ENCODE data around the gene ZNF319. TPM values are rescaled to one million over a fixed set of nuclear protein-coding genes. Genes with fewer than 3 reads are reported as not detected.

ZNF319 gene
- polyA plus RNA-seq, 6 donors from 2014 or later, result 3.1 to 10.7 (median 6.0) TPM

DNA sequence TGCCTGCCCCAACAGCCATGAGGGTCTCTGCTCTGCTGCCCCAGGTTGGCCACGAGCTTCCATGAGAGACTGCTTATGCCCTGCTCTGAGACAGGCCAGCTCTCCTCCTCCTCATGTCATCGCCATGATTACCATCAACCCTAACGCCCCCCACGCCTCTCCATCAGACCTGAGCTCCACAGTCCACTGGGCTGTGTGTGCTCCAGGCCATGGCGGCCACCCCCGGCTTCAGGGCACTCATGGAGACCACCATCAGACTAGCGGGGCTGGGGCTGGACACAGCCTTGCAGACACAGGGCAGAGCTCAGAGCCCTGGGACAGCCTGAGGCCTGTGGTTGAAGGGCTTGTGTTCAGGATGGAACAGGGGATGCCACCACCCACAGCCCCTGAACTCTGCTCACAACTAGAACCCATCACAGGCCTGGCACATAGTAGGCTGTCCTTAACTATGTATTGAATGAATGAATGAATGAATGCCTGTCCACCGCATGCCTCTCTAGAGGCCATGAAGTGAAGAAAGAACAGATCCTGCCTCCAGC lies 44.1 kb downstream of the ZNF319 start:
- H3K4me1 Mint-ChIP-seq, result peaks cover 0 to 4% (median 0%) of the 10 kb centered on the region in 3 donors
- H3K27me3 Mint-ChIP-seq, result peaks cover 4 to 47% (median 30%) of the 10 kb centered on the region in 3 donors
- H3K36me3 Mint-ChIP-seq, result no peaks in the 10 kb centered on the region
- H3K9me3 Mint-ChIP-seq, result no peaks in the 10 kb centered on the region
- H3K4me3 Mint-ChIP-seq, result peak overlapping the region in 1 of 8 donors; percentile 12
- H3K27ac Mint-ChIP-seq, result peak overlapping the region in 2 of 6 donors; percentile 21 to 57
- DNase-seq (no peak), ATAC-seq (ENCODE audit: low read depth in 2 of 2) (no peak)

DNA sequence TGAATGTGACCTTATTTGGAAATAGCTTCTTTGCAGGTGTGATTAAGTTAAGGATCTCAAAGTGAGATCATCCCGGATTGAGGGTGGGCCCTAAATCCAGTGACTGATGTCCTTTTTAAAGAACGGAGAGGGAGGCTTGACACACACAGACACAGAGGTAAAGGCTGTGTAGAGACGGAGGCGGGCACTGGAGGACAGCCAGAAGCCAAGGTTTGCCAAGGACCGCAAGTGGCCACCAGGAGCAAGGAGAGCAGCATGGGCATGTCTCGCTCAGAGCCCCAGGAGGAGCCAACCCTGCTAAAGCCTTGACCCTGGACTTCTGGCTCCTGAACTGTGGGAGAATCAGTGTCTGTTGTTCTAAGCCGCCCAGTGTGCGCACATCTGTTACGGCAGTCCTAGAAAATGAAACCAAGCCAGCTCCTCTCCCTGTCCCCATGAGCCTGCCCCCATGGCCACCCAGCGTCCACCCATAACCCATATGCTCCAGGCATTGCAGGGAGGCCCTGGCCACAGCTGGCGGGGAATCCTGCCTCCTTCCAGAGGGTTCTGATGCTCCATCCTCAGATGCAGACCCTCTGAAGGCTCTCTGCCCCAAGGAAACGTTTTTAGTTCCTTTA lies 44.8 kb downstream of the ZNF319 start:
- peaks cover 6 to 44% (median 28%) of the 10 kb centered on the region in 3 donors for H3K27me3 Mint-ChIP-seq
- peaks cover 0 to 4% (median 0%) of the 10 kb centered on the region in 3 donors for H3K4me1 Mint-ChIP-seq
- DNase-seq, result no peak
- H3K9me3 Mint-ChIP-seq, result no peaks in the 10 kb centered on the region
- H3K4me3 Mint-ChIP-seq, result no peak overlapping the region
- no peak for ATAC-seq (ENCODE audit: low read depth in 2 of 2)
- H3K27ac Mint-ChIP-seq, result no peak overlapping the region
- H3K36me3 Mint-ChIP-seq, result no peaks in the 10 kb centered on the region

DNA sequence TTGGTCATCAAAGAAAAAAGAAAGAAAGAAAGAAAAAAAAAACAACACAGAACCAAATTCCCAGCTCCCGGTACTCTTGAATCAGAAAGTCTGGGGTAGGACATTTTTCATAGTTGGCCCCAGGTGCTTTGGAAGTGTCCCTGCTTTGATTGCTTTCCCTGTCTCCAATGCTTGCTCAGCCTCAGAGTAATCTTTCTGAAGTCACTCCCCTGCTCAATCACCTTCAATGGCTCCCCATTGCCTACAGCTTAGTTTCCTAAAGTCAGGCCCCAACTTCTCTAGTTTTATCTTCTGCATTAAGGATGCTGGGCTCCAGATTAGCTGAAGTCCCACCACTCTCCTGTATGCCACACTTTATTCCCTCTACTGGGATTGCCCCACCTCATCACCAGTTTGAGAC lies 46.6 kb downstream of the ZNF319 start:
- H3K27ac Mint-ChIP-seq, result no peak overlapping the region
- peaks cover 12 to 42% (median 27%) of the 10 kb centered on the region in 3 donors for H3K27me3 Mint-ChIP-seq
- H3K4me3 Mint-ChIP-seq, result no peak overlapping the region
- H3K4me1 Mint-ChIP-seq, result peaks cover 0 to 4% (median 0%) of the 10 kb centered on the region in 3 donors
- no peak for ATAC-seq (ENCODE audit: low read depth in 2 of 2)
- no peak for DNase-seq
- H3K9me3 Mint-ChIP-seq, result peaks cover 0 to 6% (median 2%) of the 10 kb centered on the region in 7 donors
- H3K36me3 Mint-ChIP-seq, result no peaks in the 10 kb centered on the region

DNA sequence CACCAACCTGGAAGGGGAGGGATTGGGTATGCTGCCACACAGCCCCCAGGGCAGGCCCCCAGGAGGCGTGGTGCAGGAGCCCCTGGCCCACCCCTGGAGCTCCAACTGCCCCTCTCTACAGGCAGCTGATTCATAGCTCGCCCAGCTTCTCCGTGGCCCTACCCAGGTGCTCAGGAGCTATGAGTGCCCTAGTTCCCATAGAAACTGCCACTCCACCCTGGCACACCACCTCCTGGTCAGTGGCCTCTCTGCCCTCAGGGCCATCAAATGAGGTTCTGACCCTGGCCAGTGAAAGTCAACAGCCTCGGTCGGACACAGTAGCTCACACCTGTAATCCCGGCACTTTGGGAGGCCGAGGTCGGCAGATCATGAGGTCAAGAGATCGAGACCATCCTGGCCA lies 47.6 kb downstream of the ZNF319 start:
- no peaks in the 10 kb centered on the region for H3K36me3 Mint-ChIP-seq
- ATAC-seq (ENCODE audit: low read depth in 2 of 2) (no peak), DNase-seq (no peak)
- no peak overlapping the region for H3K4me3 Mint-ChIP-seq
- peaks cover 12 to 36% (median 22%) of the 10 kb centered on the region in 3 donors for H3K27me3 Mint-ChIP-seq
- H3K27ac Mint-ChIP-seq, result no peak overlapping the region
- peaks cover 0 to 6% (median 2%) of the 10 kb centered on the region in 7 donors for H3K9me3 Mint-ChIP-seq
- H3K4me1 Mint-ChIP-seq, result no peaks in the 10 kb centered on the region

DNA sequence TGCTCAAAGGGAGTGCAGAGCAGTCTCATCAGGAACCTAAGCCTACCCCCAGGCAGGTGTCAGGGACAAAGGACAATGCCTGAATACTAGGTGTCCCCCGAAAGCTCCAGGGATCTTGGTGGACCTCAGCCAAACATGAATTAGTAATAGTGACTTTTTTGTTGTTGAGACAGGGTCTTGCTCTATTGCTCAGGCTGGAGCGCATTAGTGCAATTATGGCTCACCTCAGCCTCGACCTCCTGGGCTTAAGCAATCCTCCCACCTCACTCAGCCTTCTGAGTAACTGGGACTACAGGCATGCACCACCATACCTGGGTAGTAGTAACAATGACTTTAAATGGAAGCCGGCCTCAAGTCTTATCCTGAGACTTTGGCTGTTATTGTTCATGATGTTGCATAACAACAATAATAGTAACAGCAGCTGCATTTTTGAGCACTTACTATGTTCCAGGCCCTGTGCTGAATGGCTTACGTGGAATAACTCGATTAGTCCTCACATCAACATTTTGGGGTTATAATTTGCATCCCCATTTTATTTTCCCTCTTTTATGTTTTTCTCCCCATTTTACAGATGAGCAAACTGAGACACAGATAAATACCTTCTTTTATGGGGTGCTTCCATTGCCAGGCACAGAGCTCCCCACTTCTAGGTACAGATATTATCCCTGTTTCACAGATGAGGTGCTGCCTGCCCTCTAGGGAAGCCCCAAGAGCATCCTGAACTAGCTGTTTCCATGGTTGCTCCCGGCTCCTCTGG lies 49.1 kb downstream of the ZNF319 start:
- Mint-ChIP-seq H3K4me3 (no peak overlapping the region), H3K36me3 (no peaks in the 10 kb centered on the region), H3K9me3 (peaks cover 0 to 6% (median 2%) of the 10 kb centered on the region in 7 donors), H3K27me3 (peaks cover 12 to 36% (median 22%) of the 10 kb centered on the region in 3 donors), H3K27ac (no peak overlapping the region), H3K4me1 (no peaks in the 10 kb centered on the region)
- DNase-seq (no peak), ATAC-seq (ENCODE audit: low read depth in 2 of 2) (no peak)

DNA sequence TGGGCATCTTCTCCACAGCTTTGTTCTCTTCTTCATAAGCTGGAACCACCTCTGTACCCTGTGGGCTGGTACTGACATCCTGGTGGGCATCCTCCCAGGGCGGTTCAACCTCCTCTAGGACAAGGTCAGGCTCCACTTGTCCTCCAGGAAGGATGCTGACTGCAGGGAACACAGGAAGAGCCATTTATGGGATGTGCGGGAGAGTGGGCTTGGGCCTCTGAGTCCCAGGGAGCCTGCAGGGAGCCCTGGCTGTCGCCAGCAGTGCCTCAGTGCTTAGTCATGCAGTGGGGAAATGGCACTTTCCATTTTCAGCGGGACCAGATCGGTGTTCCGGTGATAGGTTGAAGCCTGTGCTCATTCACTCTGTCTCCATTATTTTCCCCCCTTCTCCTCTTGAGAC lies 50.1 kb downstream of the ZNF319 start:
- Mint-ChIP-seq H3K4me1 (no peaks in the 10 kb centered on the region), H3K27ac (no peak overlapping the region), H3K27me3 (peaks cover 12 to 32% (median 19%) of the 10 kb centered on the region in 3 donors), H3K4me3 (no peak overlapping the region), H3K36me3 (no peaks in the 10 kb centered on the region), H3K9me3 (peaks cover 0 to 6% (median 2%) of the 10 kb centered on the region in 7 donors)
- no peak for DNase-seq
- ATAC-seq (ENCODE audit: low read depth in 2 of 2), result no peak

DNA sequence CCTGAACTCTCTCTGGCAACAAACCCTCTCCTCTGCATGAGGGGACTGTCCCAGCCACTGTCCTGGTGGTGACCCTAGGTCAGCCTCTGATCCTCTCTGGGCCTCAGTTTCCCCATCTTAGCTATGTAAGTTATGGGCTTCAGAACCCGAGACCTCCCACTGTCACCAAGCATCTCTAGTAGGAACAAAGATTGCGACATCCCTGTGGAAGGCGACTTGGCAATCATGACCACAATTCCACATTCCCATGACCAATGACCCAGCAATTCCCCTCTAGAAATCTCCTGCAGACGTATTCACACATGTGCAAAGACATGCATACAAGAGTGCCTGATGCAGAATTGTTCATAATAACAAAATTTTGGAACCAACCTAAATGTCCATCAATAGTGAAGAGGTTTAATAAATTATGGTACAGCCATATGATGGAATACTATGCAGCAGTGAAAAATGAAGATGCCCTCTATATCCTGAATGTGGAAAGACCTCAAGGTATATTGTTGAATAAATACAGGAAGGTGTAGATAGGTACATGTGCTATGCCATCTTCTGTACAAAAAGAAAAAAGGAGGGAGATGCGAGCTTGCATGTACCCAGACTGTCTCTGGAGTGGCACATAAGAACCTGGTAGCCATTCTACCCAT lies 50.8 kb downstream of the ZNF319 start:
- Mint-ChIP-seq H3K4me3 (no peak overlapping the region), H3K27ac (no peak overlapping the region), H3K9me3 (peaks cover 0 to 6% (median 2%) of the 10 kb centered on the region in 7 donors), H3K4me1 (no peaks in the 10 kb centered on the region), H3K36me3 (no peaks in the 10 kb centered on the region), H3K27me3 (peaks cover 12 to 29% (median 17%) of the 10 kb centered on the region in 3 donors)
- no peak for ATAC-seq (ENCODE audit: low read depth in 2 of 2)
- no peak for DNase-seq

DNA sequence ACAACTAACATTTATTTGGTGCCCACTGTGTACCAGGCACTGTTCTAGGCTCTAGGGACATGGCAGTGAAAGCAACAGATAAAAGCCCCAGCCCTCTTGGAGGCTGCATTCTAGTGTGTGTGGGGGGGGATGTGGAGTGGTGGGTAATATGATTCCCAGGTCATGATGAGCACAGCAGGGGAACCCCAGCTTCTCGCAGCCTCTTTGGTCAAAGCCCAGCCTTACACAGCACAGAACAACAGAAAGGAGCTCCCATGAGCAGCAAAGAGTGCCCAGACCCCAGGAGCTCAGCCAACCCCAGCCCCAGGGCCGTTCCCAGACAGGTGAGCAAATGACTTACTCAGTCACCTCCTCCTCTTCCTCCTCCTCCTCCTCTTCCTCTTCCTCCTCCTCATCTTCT lies 51.5 kb downstream of the ZNF319 start:
- no peak for DNase-seq
- H3K36me3 Mint-ChIP-seq, result no peaks in the 10 kb centered on the region
- no peak for ATAC-seq (ENCODE audit: low read depth in 2 of 2)
- no peaks in the 10 kb centered on the region for H3K4me1 Mint-ChIP-seq
- peaks cover 0 to 6% (median 2%) of the 10 kb centered on the region in 7 donors for H3K9me3 Mint-ChIP-seq
- H3K27me3 Mint-ChIP-seq, result peaks cover 12 to 29% (median 17%) of the 10 kb centered on the region in 3 donors
- H3K4me3 Mint-ChIP-seq, result no peak overlapping the region
- H3K27ac Mint-ChIP-seq, result no peak overlapping the region

DNA sequence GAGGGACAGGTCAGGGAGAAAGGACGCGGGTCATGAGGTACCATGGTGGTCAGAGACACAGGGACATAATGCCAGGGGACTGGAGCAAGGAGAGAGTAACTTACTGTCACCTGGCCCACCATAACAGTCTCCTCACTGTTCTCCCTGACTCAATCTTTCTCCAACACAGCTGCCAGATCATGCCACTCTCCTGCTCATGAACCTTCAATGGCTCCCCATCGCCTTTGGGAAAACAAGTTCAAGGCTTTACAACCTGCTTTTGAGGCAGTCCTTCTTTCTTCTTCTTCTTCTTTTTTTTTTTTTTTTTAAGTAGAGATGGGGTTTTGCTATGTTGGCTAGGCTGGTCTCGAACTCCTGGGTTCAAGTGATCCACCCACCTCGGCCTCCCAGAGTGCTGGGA lies 52.4 kb downstream of the ZNF319 start:
- H3K27me3 Mint-ChIP-seq, result peaks cover 12 to 22% (median 16%) of the 10 kb centered on the region in 3 donors
- no peaks in the 10 kb centered on the region for H3K4me1 Mint-ChIP-seq
- no peak overlapping the region for H3K27ac Mint-ChIP-seq
- peaks cover 0 to 6% (median 2%) of the 10 kb centered on the region in 7 donors for H3K9me3 Mint-ChIP-seq
- ATAC-seq (ENCODE audit: low read depth in 2 of 2) (no peak), DNase-seq (no peak)
- no peak overlapping the region for H3K4me3 Mint-ChIP-seq
- H3K36me3 Mint-ChIP-seq, result no peaks in the 10 kb centered on the region

DNA sequence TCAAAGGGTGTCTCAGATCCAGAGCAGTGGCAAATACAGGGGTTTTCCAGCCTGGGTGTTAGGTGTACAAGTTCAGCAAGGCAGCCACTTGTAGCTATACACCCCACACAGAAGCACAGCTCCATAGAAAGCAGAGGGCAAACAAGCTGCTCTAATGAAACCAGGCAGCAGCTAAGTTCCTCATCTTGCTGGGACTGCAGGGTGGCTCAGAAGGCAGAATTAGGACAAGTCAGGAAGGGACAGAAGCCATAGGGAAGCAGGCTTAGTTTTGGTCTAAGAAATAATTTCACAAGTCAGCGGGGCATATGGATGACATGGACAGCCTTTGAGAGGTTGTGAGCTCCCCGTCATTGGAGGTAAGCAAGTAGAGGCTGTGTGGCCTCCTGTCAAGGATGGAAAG lies 53.2 kb downstream of the ZNF319 start:
- peaks cover 12 to 14% (median 12%) of the 10 kb centered on the region in 3 donors for H3K27me3 Mint-ChIP-seq
- H3K27ac Mint-ChIP-seq, result no peak overlapping the region
- ATAC-seq (ENCODE audit: low read depth in 2 of 2) (no peak), DNase-seq (no peak)
- H3K4me3 Mint-ChIP-seq, result no peak overlapping the region
- H3K36me3 Mint-ChIP-seq, result no peaks in the 10 kb centered on the region
- H3K9me3 Mint-ChIP-seq, result peaks cover 0 to 6% (median 2%) of the 10 kb centered on the region in 7 donors
- no peaks in the 10 kb centered on the region for H3K4me1 Mint-ChIP-seq

DNA sequence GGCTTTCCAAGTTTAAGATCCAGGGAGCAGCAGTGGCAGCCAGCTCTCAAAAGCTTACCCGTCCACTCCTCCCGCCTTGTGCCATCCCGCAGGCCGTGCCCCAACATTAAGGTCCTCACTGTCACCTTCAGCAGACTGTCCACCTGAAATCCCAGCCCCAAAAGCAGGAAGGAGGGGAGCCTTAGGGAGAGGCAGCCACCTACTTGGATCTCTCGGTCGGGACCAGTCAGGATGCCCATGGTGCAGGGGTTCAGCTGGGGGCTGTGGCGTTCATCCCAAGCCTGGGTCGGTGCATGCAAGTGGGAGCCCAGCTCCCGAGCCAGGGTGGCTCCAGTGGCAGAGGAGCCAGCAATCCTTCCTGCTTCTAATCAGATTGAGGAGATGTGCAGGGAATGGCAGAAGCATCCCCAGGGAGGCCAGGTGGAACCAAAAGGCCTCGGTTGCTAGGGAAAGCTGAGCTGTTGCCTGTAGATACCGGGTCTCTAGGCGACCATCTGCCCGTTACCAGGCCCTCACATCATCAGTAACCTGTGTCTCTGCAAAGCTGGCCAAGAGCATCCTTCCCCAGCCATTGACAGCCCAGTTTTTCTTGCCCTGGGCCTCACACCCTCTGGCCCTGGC lies 54.2 kb downstream of the ZNF319 start:
- DNase-seq (no peak), ATAC-seq (ENCODE audit: low read depth in 2 of 2) (no peak)
- H3K4me3 Mint-ChIP-seq, result peak overlapping the region in 1 of 8 donors; percentile 56

DNA sequence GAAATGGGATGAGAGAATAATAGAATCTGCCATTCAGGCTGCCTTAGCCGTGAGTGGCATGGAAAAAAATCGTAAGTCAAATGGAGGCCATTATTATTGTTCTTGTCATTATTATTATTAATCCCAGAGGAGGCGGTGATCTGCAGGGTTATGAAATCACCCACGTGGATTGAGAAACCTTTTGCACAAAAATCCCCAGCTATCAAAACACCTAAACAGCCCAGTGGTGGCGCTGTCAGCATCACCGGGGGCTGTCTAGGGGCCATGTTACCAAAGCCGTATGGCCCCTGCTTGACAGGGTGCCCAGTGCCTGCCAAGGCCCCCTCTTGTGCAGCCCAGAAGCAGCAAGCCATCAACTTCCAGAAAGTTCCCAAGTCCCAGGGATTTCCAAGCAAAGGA lies 54.7 kb downstream of the ZNF319 start:
- no peaks in the 10 kb centered on the region for H3K36me3 Mint-ChIP-seq
- DNase-seq (no peak), ATAC-seq (ENCODE audit: low read depth in 2 of 2) (no peak)
- H3K4me3 Mint-ChIP-seq, result no peak overlapping the region
- peaks cover 0 to 6% (median 2%) of the 10 kb centered on the region in 7 donors for H3K9me3 Mint-ChIP-seq
- H3K27ac Mint-ChIP-seq, result no peak overlapping the region
- H3K27me3 Mint-ChIP-seq, result peaks cover 6 to 15% (median 8%) of the 10 kb centered on the region in 3 donors
- no peaks in the 10 kb centered on the region for H3K4me1 Mint-ChIP-seq

More for the DNA sequence above, 54.2 kb downstream of the ZNF319 start:
- Mint-ChIP-seq H3K27me3 (peaks cover 7 to 15% (median 8%) of the 10 kb centered on the region in 3 donors), H3K9me3 (peaks cover 0 to 6% (median 2%) of the 10 kb centered on the region in 7 donors), H3K27ac (no peak overlapping the region), H3K4me1 (no peaks in the 10 kb centered on the region), H3K36me3 (no peaks in the 10 kb centered on the region)

All from naive B cell (primary cell).